Neuron (in vitro differentiated cells): ENCODE data around the gene CCDC127.

Source experiments
- H2AFZ ChIP-seq: one replicate; pipeline ENCODE4 v1.6.1; 2013; ENCODE audit warnings: low read depth, mild to moderate bottlenecking, inconsistent platforms, low read length, moderate library complexity
- H3K27me3 ChIP-seq: one replicate; pipeline ENCODE4 v1.6.1; 2013; ENCODE audit warnings: low read length; ENCODE audit not compliant: insufficient read depth
- H3K36me3 ChIP-seq: one replicate; pipeline ENCODE4 v1.6.1; 2013; ENCODE audit warnings: low read length; ENCODE audit not compliant: insufficient read depth
- H3K4me1 ChIP-seq: one replicate; pipeline ENCODE4 v1.6.1; 2013; ENCODE audit warnings: low read length; ENCODE audit not compliant: insufficient read depth
- H3K4me3 ChIP-seq: 2 replicates; pipeline ENCODE4 v1.5.1; 2013; ENCODE audit warnings: mild to moderate bottlenecking, low read length, moderate library complexity
- H3K9me3 ChIP-seq: one replicate; pipeline ENCODE4 v1.6.1; 2013; ENCODE audit warnings: low read length

Gene CCDC127

GRCh38 chr5:187617-188451 lies 30.1 kb downstream of the CCDC127 start:
- Histone ChIP-seq H3K4me1 (peaks cover 17% of the 10 kb centered on the region), H3K4me3 (no peak overlapping the region), H2AFZ (no peak overlapping the region), H3K36me3 (peaks cover 14% of the 10 kb centered on the region), H3K9me3 (no peaks in the 10 kb centered on the region), H3K27me3 (no peaks in the 10 kb centered on the region)

GRCh38 chr5:187042-187431 lies 30.9 kb downstream of the CCDC127 start:
- peaks cover 17% of the 10 kb centered on the region for H3K4me1 ChIP-seq
- H3K4me3 ChIP-seq = no peak overlapping the region
- peaks cover 22% of the 10 kb centered on the region for H3K36me3 ChIP-seq
- H3K9me3 ChIP-seq = no peaks in the 10 kb centered on the region
- no peaks in the 10 kb centered on the region for H3K27me3 ChIP-seq
- no peak overlapping the region for H2AFZ ChIP-seq

- H3K4me3 ChIP-seq = no peak overlapping the region
- H3K4me1 ChIP-seq = peaks cover 17% of the 10 kb centered on the region
- no peak overlapping the region for H2AFZ ChIP-seq
- peaks cover 29% of the 10 kb centered on the region for H3K36me3 ChIP-seq
- H3K9me3 ChIP-seq = no peaks in the 10 kb centered on the region
- H3K27me3 ChIP-seq = no peaks in the 10 kb centered on the region
Measured at GRCh38 chr5:186091-187041, 31.6 kb downstream of the CCDC127 start.

- no peak overlapping the region for H2AFZ ChIP-seq
- H3K4me3 ChIP-seq = no peak overlapping the region
- H3K4me1 ChIP-seq = peaks cover 14% of the 10 kb centered on the region
- peaks cover 36% of the 10 kb centered on the region for H3K36me3 ChIP-seq
- H3K9me3 ChIP-seq = no peaks in the 10 kb centered on the region
- no peaks in the 10 kb centered on the region for H3K27me3 ChIP-seq
Measured at GRCh38 chr5:185095-186070, 32.6 kb downstream of the CCDC127 start.

GRCh38 chr5:184471-184870 lies 33.5 kb downstream of the CCDC127 start:
- Histone ChIP-seq H3K36me3 (peaks cover 37% of the 10 kb centered on the region), H3K27me3 (no peaks in the 10 kb centered on the region), H3K4me3 (no peak overlapping the region), H3K4me1 (peaks cover 5% of the 10 kb centered on the region), H2AFZ (no peak overlapping the region), H3K9me3 (no peaks in the 10 kb centered on the region)

- H3K4me3 ChIP-seq = no peak overlapping the region
- no peaks in the 10 kb centered on the region for H3K27me3 ChIP-seq
- H3K4me1 ChIP-seq = no peaks in the 10 kb centered on the region
- no peak overlapping the region for H2AFZ ChIP-seq
- peaks cover 40% of the 10 kb centered on the region for H3K36me3 ChIP-seq
- H3K9me3 ChIP-seq = no peaks in the 10 kb centered on the region
Measured at GRCh38 chr5:182126-182525, 35.8 kb downstream of the CCDC127 start.

GRCh38 chr5:181566-181965 lies 36.4 kb downstream of the CCDC127 start:
- H2AFZ ChIP-seq = no peak overlapping the region
- H3K27me3 ChIP-seq = no peaks in the 10 kb centered on the region
- H3K36me3 ChIP-seq = peaks cover 40% of the 10 kb centered on the region
- no peak overlapping the region for H3K4me3 ChIP-seq
- no peaks in the 10 kb centered on the region for H3K9me3 ChIP-seq
- no peaks in the 10 kb centered on the region for H3K4me1 ChIP-seq

GRCh38 chr5:181160-181559 lies 36.8 kb downstream of the CCDC127 start:
- Histone ChIP-seq H3K4me1 (no peaks in the 10 kb centered on the region), H3K27me3 (no peaks in the 10 kb centered on the region), H3K36me3 (peaks cover 40% of the 10 kb centered on the region), H3K9me3 (no peaks in the 10 kb centered on the region), H3K4me3 (no peak overlapping the region), H2AFZ (no peak overlapping the region)

GRCh38 chr5:180286-180918 lies 37.6 kb downstream of the CCDC127 start:
- H3K27me3 ChIP-seq = no peaks in the 10 kb centered on the region
- no peaks in the 10 kb centered on the region for H3K9me3 ChIP-seq
- H3K4me3 ChIP-seq = no peak overlapping the region
- peaks cover 39% of the 10 kb centered on the region for H3K36me3 ChIP-seq
- no peaks in the 10 kb centered on the region for H3K4me1 ChIP-seq
- H2AFZ ChIP-seq = no peak overlapping the region

GRCh38 chr5:179401-179800 lies 38.6 kb downstream of the CCDC127 start:
- Histone ChIP-seq H2AFZ (no peak overlapping the region), H3K36me3 (peaks cover 41% of the 10 kb centered on the region), H3K27me3 (no peaks in the 10 kb centered on the region), H3K9me3 (no peaks in the 10 kb centered on the region), H3K4me1 (no peaks in the 10 kb centered on the region), H3K4me3 (no peak overlapping the region)

- Histone ChIP-seq H3K4me1 (no peaks in the 10 kb centered on the region), H3K27me3 (no peaks in the 10 kb centered on the region), H3K4me3 (no peak overlapping the region), H2AFZ (no peak overlapping the region), H3K9me3 (no peaks in the 10 kb centered on the region), H3K36me3 (peaks cover 45% of the 10 kb centered on the region)
Measured at GRCh38 chr5:178110-178509, 39.8 kb downstream of the CCDC127 start.

GRCh38 chr5:176296-176823 lies 41.6 kb downstream of the CCDC127 start:
- H3K4me1 ChIP-seq = peaks cover 10% of the 10 kb centered on the region
- no peaks in the 10 kb centered on the region for H3K27me3 ChIP-seq
- no peaks in the 10 kb centered on the region for H3K9me3 ChIP-seq
- peaks cover 33% of the 10 kb centered on the region for H3K36me3 ChIP-seq
- no peak overlapping the region for H2AFZ ChIP-seq
- H3K4me3 ChIP-seq = no peak overlapping the region
